NCI-H226 (cell line): ENCODE data around the gene RABL6.
"Not testable (repeated sequence)": the region's sequence is repeated elsewhere in the genome, so short reads cannot be mapped to it uniquely, and the experiment has no call there.

Experiments
- DNase-seq: peaks from one replicate; pipeline ENCODE4 v3.0.0-alpha.2; 2015

The RABL6 gene

GRCh38 chr9:136823136-136824046, 15.6 kb downstream of the RABL6 start:
- no peak for DNase-seq

- no peak for DNase-seq
Observed at GRCh38 chr9:136824496-136825225, 16.9 kb downstream of the RABL6 start.

GRCh38 chr9:136825295-136826187, 17.8 kb downstream of the RABL6 start:
- DNase-seq: no peak

GRCh38 chr9:136826188-136826541, 18.4 kb downstream of the RABL6 start:
- DNase-seq: no peak

- no peak for DNase-seq
Observed at GRCh38 chr9:136826703-136827582, 19.2 kb downstream of the RABL6 start.

GRCh38 chr9:136827794-136828473, 20.2 kb downstream of the RABL6 start:
- no peak for DNase-seq

- no peak for DNase-seq
Observed at GRCh38 chr9:136828474-136829140, 20.9 kb downstream of the RABL6 start.

GRCh38 chr9:136829412-136829811, 21.7 kb downstream of the RABL6 start:
- DNase-seq: no peak

- no peak for DNase-seq
Observed at GRCh38 chr9:136829981-136830885, 22.5 kb downstream of the RABL6 start.

- no peak for DNase-seq
Observed at GRCh38 chr9:136831002-136831719, 23.4 kb downstream of the RABL6 start.

GRCh38 chr9:136831720-136832104, 24.0 kb downstream of the RABL6 start:
- DNase-seq: no peak

- no peak for DNase-seq
Observed at GRCh38 chr9:136832581-136832980, 24.8 kb downstream of the RABL6 start.

- DNase-seq: not testable (repeated sequence)
Observed at GRCh38 chr9:136833381-136834048, 25.8 kb downstream of the RABL6 start.

- no peak for DNase-seq
Observed at GRCh38 chr9:136835162-136835931, 27.6 kb downstream of the RABL6 start.

GRCh38 chr9:136835932-136836904, 28.5 kb downstream of the RABL6 start:
- no peak for DNase-seq

- DNase-seq: no peak
Observed at GRCh38 chr9:136837146-136837855, 29.6 kb downstream of the RABL6 start.
